HG03159 (cell line): ENCODE data around the gene CCNQ.
A peak's percentile ranks its signal among the peaks of the same experiment; 100 is the strongest.

Source experiments
- ATAC-seq: cut with Tn5 transposase; IDR thresholded peaks from one replicate; pipeline ENCODE4 v1.9.1; 2021; ENCODE audit warnings: mild to moderate bottlenecking, moderate library complexity; ENCODE audit not compliant: unreplicated experiment

Gene CCNQ

DNA sequence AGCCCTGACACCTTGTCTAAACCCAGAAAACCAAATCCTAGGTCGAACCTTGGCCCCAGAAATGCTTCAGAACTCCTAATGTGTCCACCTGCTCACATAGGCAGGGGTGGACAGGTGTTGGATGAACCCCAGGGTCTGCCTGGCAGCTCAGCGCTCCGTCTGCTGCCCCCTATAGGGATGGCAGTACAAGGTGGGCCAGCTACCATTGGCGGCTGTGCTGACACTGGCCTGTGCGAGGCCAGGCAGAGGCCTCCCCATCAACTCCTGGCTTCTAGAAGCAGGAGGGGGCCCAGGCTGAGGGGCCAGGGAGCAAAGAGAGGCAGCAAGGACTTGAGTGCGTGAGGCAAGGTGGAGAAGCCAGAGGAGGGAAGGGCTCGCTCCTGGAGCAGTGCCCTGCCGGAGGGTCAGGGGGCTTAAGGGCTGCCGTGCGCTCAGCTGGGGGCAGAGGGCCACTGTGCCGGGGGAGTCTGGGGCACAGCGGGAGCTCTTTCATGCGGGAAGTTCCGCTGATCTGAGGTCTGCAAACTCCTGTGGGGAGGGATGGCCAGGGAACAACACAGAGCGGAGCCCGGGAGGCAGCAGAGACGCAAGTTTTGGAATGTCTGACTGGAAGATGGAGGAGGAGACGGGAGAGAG lies 20.6 kb downstream of the CCNQ start:
- no peak for ATAC-seq

DNA sequence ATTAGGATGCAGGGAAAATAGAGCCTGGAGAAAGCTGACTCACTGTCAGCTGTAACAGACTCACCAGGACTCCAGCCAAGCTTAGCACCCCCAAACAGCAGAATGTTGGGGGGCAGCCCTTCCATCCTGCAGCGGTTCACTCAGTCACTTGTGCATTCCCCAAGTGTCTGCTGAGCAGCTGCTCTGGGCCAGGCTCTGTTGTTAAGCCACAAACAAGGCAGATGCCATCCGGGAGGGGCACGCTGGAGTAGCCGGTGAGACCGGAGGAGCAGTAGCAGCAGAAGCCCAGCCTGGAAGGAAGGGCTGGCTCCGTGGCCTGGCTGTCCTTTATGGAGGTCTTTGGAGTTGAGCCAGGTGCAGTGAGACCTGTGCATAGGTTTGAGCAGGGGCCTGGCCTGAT lies 22.0 kb downstream of the CCNQ start:
- no peak for ATAC-seq

DNA sequence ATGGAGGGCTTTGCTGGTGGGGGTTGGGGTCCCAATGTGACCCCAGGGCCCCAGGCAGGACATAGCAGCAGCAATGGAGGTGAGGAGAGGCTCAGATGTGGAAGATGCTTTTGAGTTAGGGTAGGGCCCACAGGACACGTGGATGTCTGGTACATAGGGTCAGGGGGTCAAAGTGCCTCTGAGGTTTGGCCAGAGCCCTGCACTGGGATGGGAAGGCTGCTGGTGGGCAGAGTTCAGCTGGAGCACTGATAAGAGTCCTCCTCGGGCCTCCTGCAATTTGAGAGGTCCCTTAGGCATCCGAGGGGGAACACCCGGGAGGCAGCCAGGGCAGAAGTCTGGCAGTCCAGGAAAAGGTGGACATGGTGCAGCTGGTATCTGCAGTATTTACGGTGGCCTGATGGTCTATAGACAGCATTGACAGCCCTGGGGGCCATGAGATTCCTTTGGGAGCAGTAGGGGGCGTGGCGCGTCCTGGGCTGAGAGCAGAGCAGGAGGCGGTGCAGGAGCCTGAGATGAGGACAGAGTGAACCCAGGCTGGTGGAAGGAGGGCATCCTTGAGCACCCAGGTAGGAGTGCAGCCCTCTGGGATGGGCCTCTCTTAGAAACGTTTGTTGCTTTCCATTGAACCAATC lies 22.6 kb downstream of the CCNQ start:
- no peak for ATAC-seq

GRCh38 chrX:153573984-153574383 lies 25.0 kb downstream of the CCNQ start:
- ATAC-seq: peak; percentile 57

GRCh38 chrX:153572601-153573000 lies 26.3 kb downstream of the CCNQ start:
- no peak for ATAC-seq

- no peak for ATAC-seq
Measured at GRCh38 chrX:153571534-153571908, 27.4 kb downstream of the CCNQ start.

DNA sequence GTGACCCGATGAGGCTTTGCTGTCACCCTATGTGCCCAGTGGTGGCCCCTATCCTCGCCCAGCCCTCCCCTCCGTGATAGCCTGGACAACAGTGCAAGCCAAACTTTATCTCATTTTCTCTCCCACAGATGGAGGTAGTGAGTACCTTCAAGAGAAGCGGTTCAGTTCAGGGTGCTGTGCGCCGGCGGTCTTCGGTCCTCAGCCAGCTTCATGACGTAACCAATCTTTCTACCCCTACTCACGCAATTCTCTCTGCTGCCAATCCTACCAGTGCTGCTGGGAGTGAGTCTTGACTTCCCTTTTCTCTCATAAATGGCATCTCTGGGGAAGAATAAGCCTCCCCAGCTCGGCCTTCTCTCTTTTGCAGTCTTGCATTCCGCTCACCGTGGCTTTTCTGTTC lies 29.5 kb downstream of the CCNQ start:
- no peak for ATAC-seq

DNA sequence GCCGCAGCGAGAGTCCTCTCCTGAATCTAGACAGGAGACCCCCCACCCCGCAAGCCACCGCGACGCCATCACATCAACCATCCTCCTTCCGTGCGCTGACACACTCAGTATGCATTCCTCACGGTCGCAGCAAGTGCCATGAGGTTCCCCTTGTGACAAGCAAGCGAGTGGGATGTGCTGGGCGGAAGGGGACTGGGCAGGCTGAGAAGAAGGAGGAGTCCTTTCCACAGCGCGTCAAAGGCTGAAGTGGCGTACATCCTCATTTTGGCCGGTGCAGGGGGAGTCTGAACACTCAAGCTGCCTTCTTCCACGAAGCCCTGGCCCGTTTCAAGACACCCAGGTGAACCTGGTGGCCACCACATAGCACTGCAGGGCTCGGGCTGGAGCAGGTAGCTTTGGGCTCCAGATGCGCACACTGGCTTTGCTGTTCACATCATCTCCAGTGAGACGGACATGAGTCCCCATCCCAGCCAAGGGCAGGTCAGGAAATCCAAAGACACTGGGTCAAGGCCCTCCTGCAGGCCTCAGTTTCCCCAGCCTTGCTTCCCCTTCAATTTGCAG lies 30.4 kb downstream of the CCNQ start:
- no peak for ATAC-seq

DNA sequence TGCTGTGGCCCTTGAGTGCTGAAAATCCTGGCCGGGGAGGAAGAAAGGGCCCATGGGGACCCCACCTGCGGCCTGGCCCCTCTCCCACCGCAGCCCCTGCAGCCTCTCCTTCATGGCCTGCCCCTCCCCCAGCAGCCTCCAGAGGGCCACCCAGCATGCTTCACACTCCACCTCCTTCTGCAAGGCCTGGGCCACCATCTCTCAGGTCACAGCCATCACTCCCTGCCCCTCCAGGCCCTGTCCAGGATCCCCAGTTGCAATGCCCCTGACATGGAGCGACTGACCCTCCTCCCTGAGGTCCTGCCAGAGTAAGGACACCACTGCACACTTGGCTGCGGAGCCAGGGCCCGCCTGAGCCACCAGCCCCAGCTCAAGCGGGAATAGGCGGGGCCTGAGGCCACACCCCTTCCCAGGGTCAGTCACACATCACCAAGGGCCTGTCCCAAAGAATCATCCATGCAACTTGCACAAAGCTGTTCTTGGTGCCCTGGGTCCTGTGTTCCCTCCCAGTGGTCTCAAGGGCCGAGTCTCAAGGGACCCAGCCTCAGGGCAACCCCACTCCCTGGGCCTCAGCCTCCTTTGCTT lies 32.9 kb downstream of the CCNQ start:
- no peak for ATAC-seq

DNA sequence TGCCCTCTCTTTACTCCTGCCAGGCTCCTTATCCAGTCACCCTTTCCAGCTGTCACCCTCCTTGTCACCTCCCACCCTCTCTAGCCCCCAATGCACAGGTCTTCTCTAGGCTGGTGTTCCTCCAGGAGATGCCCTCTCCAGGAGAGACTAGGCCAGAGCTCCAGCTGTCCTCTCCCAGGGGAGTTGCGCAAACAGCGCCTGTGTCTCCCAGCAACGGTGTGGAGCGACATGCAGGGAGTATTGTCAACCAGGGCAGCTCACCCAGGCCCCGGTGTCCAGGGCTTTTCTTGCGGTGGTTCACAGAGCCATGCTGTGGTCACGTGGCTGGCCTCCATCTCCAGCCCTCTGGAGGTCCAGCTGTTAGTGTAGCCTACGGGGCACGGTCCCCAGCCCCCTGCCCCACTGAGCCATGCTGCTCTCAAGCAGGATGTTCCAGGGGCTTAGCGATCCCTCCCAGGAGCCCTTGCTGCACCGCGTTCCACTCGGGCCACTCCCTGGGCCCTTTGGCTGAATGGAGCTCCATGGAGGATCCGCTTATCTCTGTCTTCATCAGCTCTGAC lies 34.8 kb downstream of the CCNQ start:
- ATAC-seq: no peak

- ATAC-seq: no peak
Measured at GRCh38 chrX:153562546-153562945, 36.4 kb downstream of the CCNQ start.

- no peak for ATAC-seq
Measured at GRCh38 chrX:153561337-153561736, 37.6 kb downstream of the CCNQ start.

DNA sequence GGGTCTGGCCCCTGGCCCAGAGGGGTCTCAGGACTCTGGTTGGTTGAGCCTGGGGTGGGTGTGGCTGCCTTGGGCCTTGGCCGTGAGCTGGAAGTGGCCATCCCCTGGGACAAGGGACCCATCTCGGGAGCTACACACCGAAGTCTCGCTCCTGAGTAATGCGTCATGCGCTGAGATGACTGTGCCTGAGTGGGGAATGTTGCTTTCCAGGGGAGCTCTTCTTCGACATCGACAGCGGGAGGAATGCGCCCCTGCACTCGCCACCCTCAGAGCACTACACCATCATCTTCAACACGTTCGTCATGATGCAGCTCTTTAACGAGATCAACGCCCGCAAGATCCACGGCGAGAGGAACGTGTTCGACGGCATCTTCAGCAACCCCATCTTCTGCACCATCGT lies 38.5 kb downstream of the CCNQ start:
- no peak for ATAC-seq

- ATAC-seq: no peak
Measured at GRCh38 chrX:153560000-153560399, 38.9 kb downstream of the CCNQ start.

DNA sequence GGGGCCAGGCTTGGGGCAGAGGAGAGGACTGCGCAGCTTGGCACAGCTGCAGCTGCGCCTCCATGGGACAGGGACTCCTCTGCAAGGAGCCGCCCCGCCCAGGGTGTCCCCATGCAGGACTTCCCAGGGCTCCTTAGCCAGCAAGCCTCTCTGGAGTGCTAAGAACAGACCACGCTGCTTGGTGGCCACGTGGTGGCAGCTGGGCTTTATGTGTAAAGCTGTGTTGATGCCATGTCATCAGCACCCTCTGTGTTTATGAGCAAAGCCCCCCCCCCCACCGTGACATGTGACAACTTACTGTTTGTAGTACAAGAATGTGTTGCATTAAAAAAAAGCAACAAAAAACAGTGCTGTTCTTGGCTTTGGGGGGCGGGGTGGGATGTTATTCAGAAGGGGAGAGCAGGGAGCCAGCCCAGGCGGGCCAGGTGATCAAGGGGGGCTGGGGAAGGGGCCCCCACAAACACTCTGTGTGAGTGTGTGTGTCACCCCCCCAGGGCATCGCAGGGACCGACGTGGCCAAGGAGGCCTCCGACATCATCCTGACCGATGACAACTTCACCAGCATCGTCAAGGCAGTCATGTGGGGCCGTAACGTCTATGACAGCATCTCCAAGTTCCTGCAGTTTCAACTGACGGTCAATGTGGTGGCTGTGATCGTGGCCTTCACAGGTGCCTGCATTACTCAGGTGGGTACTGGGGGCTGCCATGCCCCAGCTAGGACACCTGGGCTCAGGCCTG lies 41.2 kb downstream of the CCNQ start:
- no peak for ATAC-seq

- no peak for ATAC-seq
Measured at GRCh38 chrX:153556767-153557166, 42.2 kb downstream of the CCNQ start.

DNA sequence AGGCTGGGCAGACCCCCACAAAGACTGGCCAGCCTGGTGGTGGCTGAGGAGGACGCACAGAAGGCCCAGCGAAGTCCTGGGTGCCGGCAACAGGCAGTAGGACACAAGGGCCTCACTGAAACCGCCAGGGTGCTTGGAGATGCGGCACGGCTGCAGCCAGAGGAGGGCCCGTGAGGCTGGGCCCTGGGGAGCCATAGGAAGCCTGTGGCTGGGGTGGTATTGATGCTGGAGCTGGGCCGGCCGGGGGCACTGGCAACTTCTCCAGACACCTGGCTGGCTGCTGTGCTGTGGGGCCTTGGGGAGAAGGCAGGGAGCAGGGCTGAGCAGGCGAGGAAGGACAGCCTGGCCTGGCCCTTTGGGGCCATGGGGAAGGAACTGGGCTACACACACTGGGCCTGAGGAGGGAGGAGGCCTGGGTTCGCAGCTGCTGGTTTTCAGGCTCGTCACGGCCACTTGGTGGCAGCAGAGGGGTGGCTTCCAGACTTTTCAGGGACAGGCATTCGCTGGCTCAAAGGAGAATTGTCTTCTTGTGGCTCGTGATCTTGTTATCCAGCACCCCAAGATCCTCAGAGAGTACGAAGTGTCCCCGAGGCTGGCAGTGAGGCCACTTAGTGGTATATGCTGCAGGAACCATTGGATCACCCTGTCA lies 44.3 kb downstream of the CCNQ start:
- ATAC-seq: no peak

GRCh38 chrX:153551135-153551534 lies 47.8 kb downstream of the CCNQ start:
- ATAC-seq: no peak

DNA sequence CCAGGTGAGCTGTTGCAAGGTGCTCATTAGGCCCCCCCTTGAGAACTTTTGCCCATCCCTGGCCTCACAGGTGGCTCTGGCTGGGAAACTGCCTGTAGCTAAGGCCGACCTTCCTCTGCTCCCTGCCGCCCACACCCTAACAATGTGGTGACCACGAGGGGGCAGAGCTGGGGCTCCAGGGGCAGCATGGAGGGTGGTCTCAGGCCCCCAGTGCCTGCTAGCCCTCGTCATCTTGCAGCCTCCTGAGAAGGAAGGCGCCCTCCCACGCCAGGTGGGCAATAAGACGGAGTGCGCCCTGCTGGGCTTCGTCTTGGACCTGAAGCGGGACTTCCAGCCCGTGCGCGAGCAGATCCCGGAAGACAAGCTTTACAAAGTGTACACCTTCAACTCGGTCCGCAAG lies 49.1 kb downstream of the CCNQ start:
- no peak for ATAC-seq

- no peak for ATAC-seq
Measured at GRCh38 chrX:153549231-153549630, 49.7 kb downstream of the CCNQ start.

DNA sequence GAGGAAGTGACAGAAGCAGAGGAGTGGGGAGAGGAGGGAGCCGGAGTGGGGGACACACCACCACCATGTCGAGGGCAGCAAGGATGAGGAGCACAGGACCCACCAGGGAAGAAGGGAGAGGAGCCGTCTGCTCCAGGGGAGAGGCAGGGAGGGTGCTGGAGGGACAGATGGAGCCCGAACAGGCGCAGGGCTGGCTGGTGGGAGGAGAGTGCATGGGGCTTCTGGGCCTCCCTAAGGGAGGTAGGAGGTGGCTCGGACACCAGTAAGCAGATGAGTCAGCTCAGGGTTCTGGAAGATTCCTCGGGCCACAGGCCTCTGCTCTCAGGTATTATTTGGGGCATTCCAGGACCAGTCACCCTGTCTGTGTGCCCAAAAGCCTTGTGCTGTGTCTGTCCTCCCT lies 51.7 kb downstream of the CCNQ start:
- ATAC-seq: no peak
